GM12891 (cell line): Measurements from ENCODE around the gene WWC2.

Experiments
- PAX5 ChIP-seq: IDR thresholded peaks from 2 replicates; pipeline ENCODE4 v1.6.1; 2011; ENCODE audit warnings: low read length, moderate library complexity, mild to moderate bottlenecking; ENCODE audit not compliant: insufficient read depth, severe bottlenecking
- POLR2A ChIP-seq: IDR thresholded peaks from 2 replicates; pipeline ENCODE4 v1.6.1; 2011; ENCODE audit warnings: low read depth, low read length, control low read depth
- POLR2AphosphoS5 ChIP-seq: IDR thresholded peaks from 2 replicates; pipeline ENCODE4 v1.6.1; 2011; ENCODE audit warnings: low read depth, low read length, control low read depth
- POU2F2 ChIP-seq: IDR thresholded peaks from 2 replicates; pipeline ENCODE4 v1.6.1; 2011; ENCODE audit warnings: low read depth, mild to moderate bottlenecking, control low read depth, low read length, moderate library complexity
- SPI1 ChIP-seq: IDR thresholded peaks from 2 replicates; pipeline ENCODE4 v1.6.1; 2011; ENCODE audit warnings: low read depth, low read length, control low read depth
- TAF1 ChIP-seq: IDR thresholded peaks from 2 replicates; pipeline ENCODE4 v1.6.1; 2011; ENCODE audit warnings: low read depth, low read length, control low read depth

DNA sequence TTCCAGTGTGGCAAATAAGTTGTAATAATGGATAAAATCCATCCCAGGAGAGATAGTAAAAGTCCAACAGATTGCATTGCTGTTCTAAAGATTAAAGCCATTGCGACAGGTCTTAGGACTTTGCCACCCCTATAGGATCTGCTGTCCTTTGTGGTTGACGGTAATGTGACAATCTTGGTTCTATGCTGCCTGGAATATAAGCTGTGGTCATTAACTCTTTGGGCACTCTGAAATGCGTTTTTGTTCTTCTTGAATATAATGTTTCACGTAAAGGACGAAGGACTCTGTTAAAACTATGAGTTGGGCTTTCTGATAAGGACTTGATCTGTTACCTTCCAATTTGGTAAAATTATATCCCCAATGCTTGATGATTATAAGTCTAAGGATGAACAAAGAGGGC is 223.3 kb downstream of the WWC2 start, which contains the start of gene CLDN24:
- TF ChIP-seq POLR2A (no peak), SPI1 (no peak), POLR2AphosphoS5 (no peak), TAF1 (no peak), PAX5 (no peak), POU2F2 (no peak)
